GM19463 (cell line): ENCODE data around the gene COMT.
A peak's percentile ranks its signal among the peaks of the same experiment; 100 is the strongest.
"Not testable (repeated sequence)": the region's sequence is repeated elsewhere in the genome, so short reads cannot be mapped to it uniquely, and the experiment has no call there.

Experiments
- ATAC-seq: cut with Tn5 transposase; IDR thresholded peaks from one replicate; pipeline ENCODE4 v1.9.1; 2021; ENCODE audit warnings: mild to moderate bottlenecking, moderate library complexity; ENCODE audit not compliant: unreplicated experiment

COMT gene

DNA sequence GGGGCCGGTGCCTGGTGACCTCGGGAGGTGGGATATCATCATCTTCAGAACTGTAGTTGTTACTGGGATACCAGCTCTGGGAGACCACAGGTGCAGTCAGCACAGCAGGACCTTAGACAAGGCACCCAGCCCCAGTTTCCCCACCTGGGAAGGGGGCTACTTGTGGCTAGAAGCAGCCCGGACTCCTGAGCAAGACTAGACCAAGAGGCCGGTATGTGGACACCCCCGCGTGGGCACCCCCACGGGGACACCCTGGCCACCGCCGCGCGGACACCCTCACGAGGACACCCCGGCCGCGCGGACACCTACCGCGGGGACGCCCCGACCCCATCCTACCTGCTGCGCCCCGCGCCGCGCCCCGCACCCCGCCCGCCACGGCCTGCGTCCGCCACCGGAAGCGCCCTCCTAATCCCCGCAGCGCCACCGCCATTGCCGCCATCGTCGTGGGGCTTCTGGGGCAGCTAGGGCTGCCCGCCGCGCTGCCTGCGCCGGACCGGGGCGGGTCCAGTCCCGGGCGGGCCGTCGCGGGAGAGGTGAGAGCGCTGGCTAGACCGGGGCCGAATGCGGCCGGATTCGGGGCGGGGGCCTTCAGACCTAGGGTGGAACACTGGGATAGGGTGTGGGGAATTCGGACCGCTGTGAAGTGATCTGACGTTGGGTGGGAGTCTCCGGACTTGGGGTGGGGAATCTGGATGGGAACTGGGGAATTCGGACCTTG is at the start of gene COMT, which contains the start of gene TXNRD2:
Gene COMT (plus strand): TSS at position 408 of the 718 bp plus-strand sequence. CDS start 20,755 bp downstream, outside the sequence.
Gene TXNRD2 (minus strand): TSS at position 454 of the 718 bp plus-strand sequence. CDS start 15 bp downstream, at position 439.
- ATAC-seq, result peak; percentile 70

DNA sequence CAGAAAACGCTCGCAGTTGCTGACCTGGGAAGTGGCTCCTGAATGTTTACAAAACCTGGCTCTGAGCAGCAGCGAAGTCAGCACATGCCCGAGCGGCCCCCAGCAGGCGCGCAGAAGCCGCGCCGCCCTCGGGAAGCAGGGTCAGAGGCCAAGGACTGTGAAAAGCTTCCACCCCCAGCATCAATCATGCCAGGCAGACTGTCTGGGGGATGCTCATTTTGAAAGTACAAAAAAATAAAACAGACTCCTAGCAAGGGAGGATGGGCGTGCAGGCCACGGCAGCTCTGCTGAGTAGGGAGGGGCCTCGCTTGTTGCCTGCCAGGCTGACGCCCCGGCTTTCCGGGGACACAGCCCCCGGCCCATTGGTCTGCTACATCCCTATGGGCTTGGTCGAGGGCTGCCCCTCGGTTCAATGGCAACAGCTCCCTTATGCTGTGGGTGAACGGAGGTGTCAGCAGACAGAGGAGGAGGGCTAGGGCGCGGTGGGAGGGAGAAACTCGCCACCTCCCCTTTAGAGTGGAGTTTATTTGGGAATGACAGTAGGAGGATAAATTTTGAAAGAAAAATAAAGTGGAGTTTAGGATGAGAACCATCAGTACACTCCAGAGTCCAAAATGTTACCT is 49.2 kb upstream of the COMT start:
- ATAC-seq, result no peak

DNA sequence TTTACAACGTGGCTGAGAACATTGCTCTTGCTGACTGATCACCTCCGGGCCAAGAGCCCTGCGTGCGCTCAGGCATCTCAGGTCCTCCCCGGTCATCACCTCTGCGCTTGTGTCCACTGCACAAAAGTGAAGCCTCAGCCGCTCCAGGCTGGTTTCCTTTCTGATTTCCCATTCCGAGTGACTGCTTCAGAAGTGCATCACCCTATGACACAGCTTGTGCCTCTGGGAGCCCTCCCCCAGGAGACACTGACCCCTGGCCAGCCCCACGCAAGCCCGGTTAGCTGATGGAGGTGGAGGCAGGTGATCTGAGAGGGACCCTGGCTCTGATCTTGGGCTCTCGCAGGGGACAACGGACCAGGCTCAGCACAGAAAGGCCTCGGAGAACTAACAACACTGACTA is 48.6 kb upstream of the COMT start:
- ATAC-seq, result no peak

DNA sequence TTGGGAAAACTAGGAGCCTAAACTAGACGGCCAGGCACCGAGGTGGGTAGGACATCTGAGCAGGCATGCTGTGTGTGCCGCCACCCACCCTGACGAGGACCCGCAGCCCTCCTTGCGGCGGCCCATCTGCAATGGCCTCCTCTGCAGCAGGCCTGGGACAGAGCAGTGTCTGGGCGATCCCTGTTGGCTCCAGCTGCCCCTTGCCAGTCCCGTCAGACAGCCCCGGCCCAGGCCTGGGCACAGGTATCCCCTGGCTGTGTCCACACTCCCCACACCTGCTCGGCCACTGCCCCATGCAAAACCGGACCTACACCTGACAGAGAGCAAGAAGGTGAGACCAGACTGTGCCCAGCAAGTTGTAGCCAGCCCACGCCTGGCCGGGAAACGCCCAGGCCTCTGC is 48.2 kb upstream of the COMT start:
- no peak for ATAC-seq

DNA sequence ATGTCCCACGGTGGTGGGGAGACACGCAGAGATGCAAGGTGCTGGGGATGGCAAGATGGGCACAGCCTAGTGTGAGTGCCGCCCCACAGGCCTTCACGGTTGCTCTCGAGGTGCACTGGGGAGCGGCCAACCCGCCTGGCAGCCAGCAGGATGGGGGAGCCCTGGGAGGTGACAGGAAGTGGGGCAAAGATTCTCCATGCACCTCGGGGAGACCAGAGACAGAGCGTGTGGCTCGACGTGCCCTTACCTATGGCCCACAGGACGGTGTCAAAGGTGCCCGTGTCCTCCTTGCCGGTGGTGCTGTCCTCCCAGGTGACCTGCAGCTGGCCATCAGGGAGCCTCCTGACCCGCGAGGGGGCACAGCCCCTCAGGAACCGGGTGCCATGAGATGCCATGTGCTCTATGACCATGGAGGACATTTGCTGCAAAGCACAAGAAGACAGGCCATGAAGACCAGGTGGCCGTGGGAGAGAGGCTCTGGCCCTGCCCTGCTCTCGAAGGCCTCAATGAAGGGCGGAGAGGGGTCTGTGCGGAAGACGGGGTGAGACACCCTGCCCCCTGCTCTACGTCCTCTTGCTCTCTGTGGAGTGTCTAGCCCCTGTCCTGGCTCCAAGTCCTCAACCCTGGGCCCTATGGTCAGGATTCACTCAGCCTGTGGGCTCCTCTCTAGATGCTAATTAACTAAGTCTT is 46.3 kb upstream of the COMT start:
- no peak for ATAC-seq

DNA sequence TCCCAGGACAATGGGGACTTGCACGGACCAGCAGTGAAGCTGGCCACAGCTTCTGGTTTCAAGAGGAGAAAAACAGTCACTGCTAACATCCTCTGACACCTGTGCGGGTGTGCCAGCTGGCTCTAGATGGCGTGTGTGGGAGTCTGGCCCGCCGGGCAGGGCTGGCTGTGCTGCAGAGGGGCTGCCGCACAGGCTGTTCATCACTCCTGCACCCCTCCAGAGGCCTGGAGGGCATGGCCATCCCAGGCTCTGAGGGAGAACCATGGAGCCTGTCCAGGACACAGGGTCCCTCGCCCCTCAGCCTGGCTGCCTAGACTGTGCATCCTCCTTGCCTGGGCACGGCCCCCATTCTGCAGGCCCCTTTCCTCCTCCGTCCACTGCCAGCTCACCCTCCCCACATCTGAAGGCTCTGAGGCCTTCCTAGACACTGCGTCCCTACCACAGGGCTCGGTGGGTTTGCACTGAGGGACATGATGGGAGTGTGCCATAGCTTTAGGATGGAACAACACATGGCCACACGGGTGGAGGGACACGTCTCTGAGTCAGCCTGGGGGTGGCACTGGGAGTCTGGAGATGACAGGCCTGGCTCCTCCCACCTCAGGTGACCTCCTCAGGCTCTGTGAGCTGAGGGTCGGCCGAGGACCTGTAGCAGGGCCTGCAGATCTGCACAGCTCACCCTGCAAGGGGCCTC is 44.8 kb upstream of the COMT start:
- no peak for ATAC-seq

DNA sequence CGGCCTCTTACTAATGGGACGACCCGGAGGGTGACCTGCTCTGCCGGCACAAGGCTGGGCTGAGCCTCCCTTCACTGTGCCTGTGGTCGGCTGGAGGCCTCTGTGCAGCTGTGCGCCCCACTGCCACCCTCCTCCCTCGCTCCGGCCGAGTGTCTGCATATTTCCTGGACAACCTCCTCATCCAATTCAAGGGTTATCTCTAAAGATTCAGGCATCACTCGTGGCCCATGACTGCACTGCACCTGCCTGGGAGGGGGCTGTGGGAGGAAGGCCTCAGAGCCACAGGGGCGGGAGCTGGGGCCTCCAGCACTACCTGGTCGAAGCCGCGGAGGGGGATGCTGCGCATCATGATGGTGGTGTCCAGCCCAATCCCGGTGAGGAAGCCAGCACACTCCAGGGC is 43.8 kb upstream of the COMT start:
- ATAC-seq, result no peak

DNA sequence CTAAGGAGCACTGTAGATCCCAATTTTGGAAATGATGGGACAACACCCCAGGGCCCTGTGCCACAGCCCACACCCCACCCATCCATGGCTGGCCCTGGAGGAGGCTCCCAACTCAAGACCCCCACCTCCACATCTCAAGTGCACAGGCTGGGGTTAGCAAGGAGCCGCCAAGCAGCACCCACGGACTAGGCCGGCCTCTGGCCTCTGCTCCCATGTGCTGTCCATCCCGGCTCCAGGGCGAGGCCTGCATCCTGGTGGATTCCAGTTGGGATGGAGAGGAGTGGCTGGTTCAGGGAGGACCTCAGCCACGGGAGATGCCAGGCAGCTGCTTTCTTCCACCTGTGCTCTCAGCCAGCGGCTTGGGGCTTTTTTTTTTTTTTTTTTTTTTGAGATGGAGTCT is 43.4 kb upstream of the COMT start:
- no peak for ATAC-seq

DNA sequence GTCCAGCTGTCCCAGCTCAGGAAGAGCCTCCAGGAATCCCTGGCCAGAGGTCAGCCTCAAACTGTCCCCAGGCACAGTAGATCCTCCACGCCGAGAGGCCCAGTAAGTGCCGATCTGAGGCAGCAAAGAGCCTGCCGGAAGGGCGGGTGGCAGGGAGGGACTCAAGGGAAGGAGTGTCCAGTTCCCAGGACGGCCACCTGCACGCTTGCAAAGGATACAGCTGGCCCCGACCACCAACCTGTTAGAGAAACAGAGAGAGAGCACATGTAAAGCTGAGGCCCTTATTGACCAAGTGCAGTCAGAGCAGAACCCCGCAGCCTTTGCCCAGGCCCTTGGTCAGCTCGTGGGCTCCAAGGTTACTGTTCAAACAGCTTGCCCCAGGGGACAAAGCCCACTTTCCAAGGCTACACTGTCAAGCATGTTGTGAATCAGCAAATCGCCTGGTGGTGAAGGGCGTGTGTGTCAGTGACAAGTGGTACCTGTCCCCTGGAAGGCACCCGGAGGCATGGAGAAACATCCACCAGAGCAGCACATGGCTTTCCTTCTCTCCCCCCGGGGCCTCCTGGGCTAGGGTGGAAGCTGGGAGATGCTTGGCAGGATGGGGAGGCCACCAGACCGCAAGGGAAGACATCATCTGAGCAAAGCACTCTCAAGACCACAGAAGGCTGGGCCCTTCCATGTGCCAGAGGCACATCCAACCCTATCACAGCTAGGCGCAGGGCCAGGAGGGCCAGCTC is 42.6 kb upstream of the COMT start:
- ATAC-seq, result no peak

DNA sequence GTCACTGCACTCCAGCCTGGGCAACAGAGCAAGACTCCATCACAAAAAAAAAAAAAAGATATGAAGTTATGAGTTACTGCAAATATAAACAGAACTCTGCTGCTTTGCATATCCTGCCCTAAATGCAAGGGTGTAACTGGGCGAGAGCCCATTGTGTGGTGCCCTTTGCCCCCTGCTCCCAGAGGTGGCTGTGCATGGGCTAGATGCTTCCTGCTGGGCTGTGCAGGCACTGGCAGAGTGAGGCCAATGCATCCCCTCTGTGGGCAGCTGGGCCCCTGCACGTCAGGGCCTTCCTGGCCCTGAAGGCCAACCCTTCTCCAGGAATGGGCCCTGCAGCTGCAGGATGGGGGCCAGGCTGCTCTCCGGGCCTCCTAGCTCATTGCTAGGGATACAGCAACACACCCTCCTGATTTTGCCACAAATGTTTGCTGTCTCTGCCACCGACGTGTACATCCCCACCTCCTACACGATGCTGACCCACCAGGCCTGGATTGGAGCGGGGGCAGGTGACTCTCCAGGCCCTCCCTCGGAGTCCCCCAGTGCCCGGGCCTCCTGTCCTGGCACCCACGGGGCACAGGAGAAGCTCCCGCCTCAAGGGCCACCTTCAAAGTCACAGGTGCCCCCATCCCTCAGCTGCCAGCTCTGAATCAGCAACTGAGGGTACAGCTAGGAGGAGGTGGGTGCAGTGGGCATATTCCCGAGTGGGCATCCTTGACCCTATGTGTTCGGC is 40.7 kb upstream of the COMT start:
- ATAC-seq, result no peak

DNA sequence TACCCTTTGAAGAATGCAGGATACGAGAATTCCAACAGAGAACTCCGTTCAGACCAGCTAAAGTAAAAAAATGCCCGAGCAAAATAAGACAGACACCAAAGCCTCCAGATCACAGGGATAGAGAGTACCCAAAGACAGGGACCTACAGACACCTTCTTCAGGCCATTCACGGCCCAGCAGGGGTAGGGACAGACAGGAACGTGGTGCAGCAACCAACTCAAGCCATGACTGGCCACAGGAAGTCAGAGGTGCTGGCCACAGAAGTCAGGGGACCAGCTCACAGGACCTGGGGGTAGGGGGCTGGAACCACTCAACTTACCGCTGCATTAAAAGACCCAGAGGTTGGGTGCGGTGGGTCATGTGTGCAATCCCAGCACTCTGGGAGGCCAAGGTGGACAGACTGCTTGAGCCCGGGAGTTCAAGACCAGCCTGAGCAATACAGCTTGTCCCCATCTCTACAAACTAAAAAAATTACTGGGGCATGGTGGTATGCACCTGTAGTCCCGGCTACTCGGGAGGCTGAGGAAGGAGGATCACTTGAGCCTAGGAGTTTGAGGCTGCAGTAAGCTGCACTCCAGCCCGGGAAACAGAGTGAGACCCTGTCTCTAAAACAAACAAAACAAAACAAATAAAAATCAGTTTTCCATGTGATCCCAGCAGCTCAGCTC is 39.9 kb upstream of the COMT start:
- ATAC-seq, result no peak

DNA sequence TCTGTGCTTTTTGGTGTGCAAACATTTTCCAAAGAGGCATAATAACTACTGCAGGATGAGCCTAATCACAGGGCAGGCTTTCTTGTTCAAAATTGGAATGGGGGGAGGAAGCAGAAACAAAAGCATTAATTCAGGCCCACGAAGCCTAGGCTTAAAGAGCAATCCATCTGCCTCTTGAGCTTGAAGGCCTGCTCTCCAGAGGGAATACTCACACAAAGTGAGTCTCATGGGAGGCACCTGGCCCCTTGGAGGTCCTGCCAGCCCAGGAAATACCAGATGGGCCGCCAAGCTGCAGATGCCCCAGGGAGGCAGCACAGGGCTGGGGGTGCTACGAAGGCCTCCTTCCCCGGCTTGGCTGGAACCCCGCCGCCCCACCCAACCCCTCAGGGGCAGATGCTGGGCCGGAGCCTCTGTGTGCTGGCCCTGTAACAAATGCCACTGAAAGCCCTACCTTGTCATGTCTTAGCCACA is 39.3 kb upstream of the COMT start:
- ATAC-seq, result no peak

DNA sequence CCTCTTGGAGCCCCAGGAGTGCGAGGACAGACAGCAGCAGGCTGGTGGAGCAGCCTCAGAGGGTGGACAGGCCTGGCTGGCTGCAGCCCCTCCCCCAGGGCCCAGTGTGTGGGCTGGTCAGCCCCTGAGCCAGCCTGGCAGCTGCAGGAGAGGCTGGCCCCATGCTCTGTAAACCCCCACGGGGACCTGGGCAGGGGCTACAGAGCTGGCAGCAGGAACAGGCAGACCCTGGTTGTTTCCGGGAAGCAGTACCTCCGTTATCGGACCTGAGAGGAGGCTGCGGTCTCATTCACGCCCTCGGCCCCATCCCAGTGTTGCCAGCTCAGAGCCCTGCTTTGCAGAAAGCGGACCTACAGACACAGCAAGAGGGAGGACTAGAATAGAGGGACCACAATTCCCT is 38.5 kb upstream of the COMT start:
- no peak for ATAC-seq

DNA sequence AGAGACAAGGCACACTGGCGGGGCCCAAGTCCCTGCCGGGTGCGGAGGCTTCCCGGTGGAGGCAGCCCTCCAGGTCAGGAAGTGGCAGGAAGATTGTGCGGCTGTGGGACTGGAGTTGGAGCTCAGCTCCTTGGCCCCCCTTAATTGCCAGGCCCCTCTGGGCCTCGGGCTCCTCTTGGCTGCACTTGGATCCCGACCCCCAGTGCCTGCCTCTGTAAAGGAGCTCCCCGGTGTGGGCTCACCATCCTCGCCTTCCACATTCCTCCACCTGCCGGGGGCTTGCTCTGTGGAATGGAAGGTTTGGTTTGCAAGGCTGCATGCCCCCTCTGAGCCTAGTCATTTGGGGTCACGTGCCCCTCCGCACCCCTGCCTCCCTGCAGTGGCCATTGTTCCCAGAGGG is 38.1 kb upstream of the COMT start:
- ATAC-seq, result no peak

DNA sequence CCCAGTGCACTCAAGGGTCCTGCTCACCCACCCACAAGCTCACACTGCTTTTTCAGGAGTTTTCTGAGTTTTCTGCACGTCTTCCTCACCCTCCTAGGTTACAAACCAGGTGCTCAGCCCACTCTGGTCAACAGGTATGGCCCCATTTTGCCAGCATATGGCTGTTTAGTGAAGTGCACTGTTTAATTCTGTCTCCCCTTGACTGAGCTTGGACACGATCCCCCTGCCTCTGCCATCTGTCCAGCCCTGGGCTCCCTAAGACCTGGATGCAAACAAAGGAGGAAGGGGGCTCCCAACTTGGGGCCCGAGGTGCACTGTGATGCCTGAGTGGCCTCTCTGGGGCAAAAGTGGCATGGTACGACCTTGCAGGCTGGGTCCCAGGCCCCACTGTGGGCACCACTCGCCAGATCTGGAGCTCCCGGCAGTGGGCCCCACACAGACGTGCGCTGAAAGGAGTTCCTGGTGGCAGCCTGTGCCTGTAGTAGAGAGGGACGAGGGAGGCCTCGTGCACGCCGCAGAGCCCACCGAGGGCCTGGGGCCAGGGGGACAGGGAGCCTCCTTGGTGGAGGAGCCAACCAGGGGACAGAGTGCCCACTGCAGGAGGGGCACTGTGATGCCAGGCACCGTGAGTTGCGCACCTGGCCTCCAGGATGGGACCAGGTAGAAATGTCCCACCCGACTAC is 37.3 kb upstream of the COMT start:
- ATAC-seq, result no peak

DNA sequence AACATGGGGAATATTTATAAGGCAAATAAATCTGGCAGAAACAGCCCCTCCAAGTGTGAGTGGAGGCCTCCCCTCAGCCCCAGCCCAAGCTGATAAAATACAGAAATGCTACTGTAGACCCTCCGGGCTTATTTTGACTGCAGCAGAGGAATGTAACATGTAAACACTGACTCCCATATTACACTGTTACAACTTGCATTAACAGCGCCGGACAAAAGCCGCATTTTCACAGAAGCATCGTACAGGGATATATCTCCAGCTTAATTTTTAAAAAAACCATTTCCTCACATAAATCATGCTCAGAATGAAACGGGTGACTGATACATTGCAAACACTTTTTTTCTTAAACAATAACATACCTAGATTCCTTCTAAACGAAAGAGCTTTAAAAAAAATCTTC is 36.6 kb upstream of the COMT start:
- ATAC-seq, result no peak

DNA sequence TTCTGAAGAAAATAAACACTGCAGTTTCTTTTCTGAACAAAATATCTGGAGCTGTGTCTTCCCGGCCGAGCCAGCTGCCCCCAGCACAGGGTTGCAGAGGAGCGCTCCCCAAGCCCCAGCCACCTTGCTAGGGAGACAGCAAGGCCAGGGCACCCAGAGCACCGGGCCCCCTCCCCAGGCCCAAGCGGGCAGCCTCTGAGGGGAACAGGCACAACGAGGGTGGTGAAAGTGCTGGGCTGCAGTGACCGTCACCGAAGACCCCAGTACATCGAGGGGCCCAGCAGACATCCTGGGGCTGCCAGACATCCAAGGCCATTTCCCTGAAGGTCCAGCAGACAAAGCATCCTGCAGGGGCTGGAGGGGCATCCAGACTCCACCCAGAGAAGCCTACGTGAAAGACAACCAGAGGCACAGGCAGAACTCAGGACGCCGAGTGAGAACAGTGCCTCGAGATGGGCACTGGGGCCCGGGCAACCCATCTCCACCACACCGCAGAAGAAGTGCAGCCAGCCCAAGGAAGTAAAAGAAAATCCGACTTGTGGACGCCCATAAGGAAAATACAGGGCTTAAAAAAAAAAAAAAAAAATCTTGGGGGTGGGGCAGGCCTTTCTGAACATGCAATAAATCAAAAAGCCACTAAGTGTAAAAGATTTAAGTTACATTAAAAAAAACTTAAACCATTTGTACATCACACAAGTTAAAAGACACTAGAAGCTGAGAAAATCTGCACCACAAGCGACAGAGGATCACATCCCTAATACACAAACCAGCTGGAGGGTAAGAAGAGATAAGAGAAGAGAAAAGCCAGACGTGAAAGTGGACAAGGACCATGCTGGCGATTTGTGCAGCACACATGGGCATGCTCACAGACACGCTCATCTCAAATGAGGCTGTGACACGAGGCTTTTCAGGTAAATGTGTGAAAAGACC is 36.0 kb upstream of the COMT start:
- no peak for ATAC-seq

DNA sequence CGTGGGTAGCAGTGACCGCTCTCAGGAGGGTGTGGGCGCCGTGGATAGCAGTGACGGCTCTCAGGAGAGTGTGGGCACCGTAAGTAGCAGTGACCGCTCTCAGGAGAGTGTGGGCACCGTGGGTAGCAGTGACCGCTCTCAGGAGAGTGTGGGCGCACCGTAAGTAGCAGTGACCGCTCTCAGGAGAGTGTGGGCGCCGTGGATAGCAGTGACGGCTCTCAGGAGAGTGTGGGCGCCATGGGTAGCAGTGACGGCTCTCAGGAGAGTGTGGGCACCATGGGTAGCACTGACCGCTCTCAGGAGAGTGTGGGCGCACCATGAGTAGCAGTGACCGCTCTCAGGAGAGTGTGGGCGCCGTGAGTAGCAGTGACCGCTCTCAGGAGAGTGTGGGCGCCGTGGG is 34.7 kb upstream of the COMT start:
- ATAC-seq, result not testable (repeated sequence)
